ENCODE data around the gene NRN1.

The NRN1 gene

DNA sequence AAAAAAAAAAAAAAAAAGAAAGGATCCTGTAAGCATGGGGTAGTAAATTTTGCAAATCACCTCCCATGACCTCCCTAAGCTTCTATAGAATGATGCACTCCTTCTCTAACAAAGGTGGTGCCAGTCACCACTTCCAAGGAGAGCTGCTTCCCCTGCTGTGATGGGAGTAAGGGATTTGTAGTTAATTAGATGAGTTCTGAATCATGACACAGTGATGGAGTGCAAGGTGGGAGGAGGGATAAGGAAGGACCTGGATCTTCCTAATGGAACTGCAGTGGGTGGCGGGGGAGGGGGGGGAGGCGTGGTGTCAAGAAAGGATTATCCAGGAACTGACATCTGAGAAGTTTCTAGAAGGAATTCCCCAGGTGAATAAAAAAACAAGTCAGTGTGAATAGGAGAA is 47.8 kb downstream of the NRN1 start:
- no peak overlapping the region for H3K4me3 ChIP-seq (ENCODE audit: low read length)
- DNase-seq (ENCODE audit: low read depth), result no peak
- TF ChIP-seq CTCF (IDR thresholded peaks at IDR 0.05; ENCODE audit: insufficient read depth, low read depth, low read length, missing control alignments), result no peak

DNA sequence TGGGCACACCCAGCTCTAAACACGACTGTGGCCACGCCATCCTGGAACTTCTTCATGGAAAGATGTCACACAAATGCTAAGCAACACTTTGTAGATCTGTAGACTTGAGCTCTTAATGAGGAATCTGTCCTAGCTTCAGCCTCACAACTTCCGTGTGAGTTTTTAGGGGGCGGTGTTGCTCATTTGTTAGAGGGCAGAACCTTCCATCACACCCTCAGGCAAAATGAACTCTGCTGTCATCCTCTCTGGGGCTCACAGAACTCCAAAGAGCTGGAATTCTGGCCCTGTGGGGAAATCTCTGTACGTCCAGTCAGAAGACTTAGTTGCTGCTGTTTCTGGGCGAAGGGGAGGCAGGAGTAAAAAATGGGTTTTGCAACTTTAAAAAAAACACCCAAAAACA is 49.8 kb downstream of the NRN1 start:
- no peak for DNase-seq (ENCODE audit: low read depth)
- no peak overlapping the region for H3K4me3 ChIP-seq (ENCODE audit: low read length)
- no peak for TF ChIP-seq CTCF (IDR thresholded peaks at IDR 0.05; ENCODE audit: insufficient read depth, low read depth, low read length, missing control alignments)

DNA sequence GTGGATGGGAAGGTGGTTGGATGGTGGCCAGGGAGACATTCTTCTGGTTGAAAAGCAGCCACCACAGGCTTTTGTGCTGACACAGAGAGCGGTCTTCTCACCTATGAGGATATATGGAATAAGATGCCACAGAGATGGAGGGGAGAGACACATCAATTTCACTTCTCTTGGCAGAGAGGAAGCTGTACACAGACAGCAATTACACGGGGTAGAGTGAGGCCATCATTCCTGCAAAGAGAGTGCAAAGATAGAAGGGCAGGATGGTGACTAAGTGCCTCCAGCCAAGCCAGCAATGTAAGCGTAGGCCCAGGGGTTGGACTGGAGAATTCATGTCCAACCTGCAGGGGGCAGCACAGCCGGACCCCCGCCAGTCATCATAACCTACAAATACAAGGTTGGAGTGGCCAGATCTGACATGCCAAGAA is 56.4 kb downstream of the NRN1 start:
- TF ChIP-seq CTCF (IDR thresholded peaks at IDR 0.05; ENCODE audit: insufficient read depth, low read depth, low read length, missing control alignments), result peak; percentile 7

More for the DNA sequence above, 56.4 kb downstream of the NRN1 start:
- peak; percentile 1 for DNase-seq (ENCODE audit: low read depth)
- no peak overlapping the region for H3K4me3 ChIP-seq (ENCODE audit: low read length)

Data from epithelial cell of esophagus (primary cell).